Adrenal gland (tissue), 12 donors: ENCODE results near the gene KIAA0753. TPM values are rescaled to one million over a fixed set of nuclear protein-coding genes. Genes with fewer than 3 reads are reported as not detected.

ENCODE experiments used
- DNase-seq, 7 donors: peaks; one replicate each; pipeline ENCODE4 v3.0.0-alpha.2; 2019 to 2020
- H3K27ac ChIP-seq, 5 donors: fragments of 200-600 bp; sonication (generic) in 4 of 5; 1 replicate in 3 of 5; 2 replicates in 2 of 5; pipeline versions ENCODE4 v1.5.1 to v1.8.0; 2016 to 2020; ENCODE audit warnings: mild to moderate bottlenecking in 1 of 5
- H3K27me3 ChIP-seq: fragments of 200-600 bp; 2 replicates; pipeline ENCODE4 v1.8.0; 2021
- H3K36me3 ChIP-seq, 2 donors: fragments of 200-600 bp; replicated peaks in 1 of 2; 1 replicate in 1 of 2; 2 replicates in 1 of 2; pipeline versions ENCODE4 v1.5.1 to v1.8.0; 2018 to 2022
- H3K4me1 ChIP-seq, 2 donors: fragments of 200-600 bp; replicated peaks in 1 of 2; 1 replicate in 1 of 2; 2 replicates in 1 of 2; pipeline versions ENCODE4 v1.5.1 to v1.8.0; 2018 to 2021
- H3K4me3 ChIP-seq, 4 donors: fragments of 200-600 bp; sonication (generic) in 3 of 4; one replicate each; pipeline ENCODE4 v1.5.1; 2016 to 2018
- H3K9me3 ChIP-seq, 3 donors: fragments of 200-600 bp; sonication (generic) in 1 of 3; replicated peaks in 1 of 3; 1 replicate in 2 of 3; 2 replicates in 1 of 3; pipeline versions ENCODE4 v1.5.1 to v1.8.0; 2016 to 2021
- POLR2A ChIP-seq, 2 donors: fragments of 450-650 bp; IDR thresholded peaks; one replicate each; pipeline ENCODE4 v1.6.1; 2017; ENCODE audit warnings: antibody characterized with exemption in 2 of 2, mild to moderate bottlenecking in 2 of 2, moderate library complexity in 1 of 2
- WGBS, 4 donors: extraction: QIAGEN DNeasy Blood & Tissue Kit in 2 of 4; methylation state at CpG; one replicate each; pipeline versions ENCODE4 v1.1.5 to v1.1.7; 2013 to 2017; 5-methylcytosine and 5-hydroxymethylcytosine counted together
- intact Hi-C, 2 donors: fragments of 100-400 bp; cut with DNase I; formaldehyde crosslinking; loops; one replicate each; pipeline versions ENCODE4 v1.14.1 to v1.15.0; 2022 to 2023
- polyA plus RNA-seq, 3 donors: library from polyadenylated mRNA; stranded (reverse); fragments of 200-250 nt in 2 of 3; fragments of 350-450 nt in 1 of 3; fragmentation: Illumina TruSeq in 1 of 3; extraction: RNeasy Lipid Tissue Mini Kit (QIAGEN cat#74804) in 1 of 3; gene quantifications; one replicate each; pipeline ENCODE4 v1.2.3, GENCODE V29; 2013 to 2014
- total RNA-seq, 9 donors: library from RNA; depleted of rRNA in 4 of 9; stranded (reverse); fragments of >200 nt in 4 of 9; fragments of 120-200 nt in 1 of 9; fragmentation: NEBNext Ultra II Directional in 1 of 9; extraction: Animal tissue kit (Norgen Biotek cat#: 25700) in 1 of 9; gene quantifications; one replicate each; pipeline versions ENCODE4 v1.1.0 to v1.2.4, GENCODE V29; 2013 to 2023
- TF ChIP-seq, protein P1 (sequence below), 6 experiments: fragments of 450-650 bp in 4 of 6; fragments of 200-600 bp in 2 of 6; sonication (generic) in 1 of 6; IDR thresholded peaks; 1 replicate in 5 of 6; 2 replicates in 1 of 6; pipeline versions ENCODE4 v1.5.1 to v1.8.0; 2016 to 2021; ENCODE audit warnings: antibody characterized with exemption in 6 of 6, mild to moderate bottlenecking in 2 of 6, moderate library complexity in 1 of 6
- donor health status: healthy with polysubstance abuse.
- donor health status: Bipolar disorder and iron deficiency.
- donor health status: DM: yes; HTN: yes; CAD: no.
- donor health status: DM: no; HTN: no; CAD: no.
- donor health status: DM: no; HTN: no; CAD: no.
- donor health status: DM: yes; HTN: yes; CAD: no.

KIAA0753 gene
- total and polyA plus RNA-seq, 12 donors, result 5.1 to 21.8 (median 13.1) TPM

DNA sequence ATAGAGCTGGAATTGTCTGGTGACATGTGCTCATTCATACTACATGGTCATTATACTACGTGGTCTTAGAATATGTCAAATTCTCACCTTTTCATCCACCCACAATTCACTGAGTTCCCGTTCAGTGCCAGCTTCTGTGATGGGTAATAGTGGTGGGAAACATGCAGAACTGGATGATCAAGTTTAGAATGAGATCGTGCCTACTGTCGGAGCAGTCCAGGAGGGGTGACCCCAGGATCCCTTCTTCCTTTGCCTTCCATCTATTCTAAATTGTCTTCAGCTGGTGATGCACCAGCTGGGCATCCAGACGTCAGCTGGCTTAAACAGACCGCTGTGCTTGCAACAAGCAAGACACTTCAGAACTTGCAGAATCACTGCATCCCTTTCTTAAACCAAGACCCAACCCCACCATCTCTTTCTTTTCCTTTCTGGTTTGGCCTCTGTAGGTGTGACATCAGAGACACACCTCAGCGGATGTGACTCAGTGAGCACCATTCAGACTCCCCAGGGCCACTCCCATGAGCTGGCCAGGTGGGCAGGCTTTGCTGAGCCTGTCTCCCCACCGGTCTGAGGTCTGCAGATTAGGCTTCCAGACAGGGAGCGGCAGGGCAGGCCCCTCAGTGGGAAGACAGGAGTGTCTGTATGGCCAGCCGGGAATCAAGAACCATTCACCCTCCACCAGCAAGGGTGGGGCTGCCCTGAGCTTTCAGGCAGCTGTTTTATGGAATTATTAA, 29.1 kb upstream of the KIAA0753 start:
- H3K27me3 ChIP-seq, result no peaks in the 10 kb centered on the region
- H3K4me3 ChIP-seq, result no peak overlapping the region
- H3K36me3 ChIP-seq, result no peaks in the 10 kb centered on the region
- no peak for DNase-seq
- H3K4me1 ChIP-seq, result no peaks in the 10 kb centered on the region
- WGBS, 4 donors, result 85 to 88% (median 87%) methylated on average over 8 to 10 of the region's 10 CpGs
- H3K9me3 ChIP-seq, result no peaks in the 10 kb centered on the region
- no peak overlapping the region for H3K27ac ChIP-seq
- TF ChIP-seq, protein P1, sequence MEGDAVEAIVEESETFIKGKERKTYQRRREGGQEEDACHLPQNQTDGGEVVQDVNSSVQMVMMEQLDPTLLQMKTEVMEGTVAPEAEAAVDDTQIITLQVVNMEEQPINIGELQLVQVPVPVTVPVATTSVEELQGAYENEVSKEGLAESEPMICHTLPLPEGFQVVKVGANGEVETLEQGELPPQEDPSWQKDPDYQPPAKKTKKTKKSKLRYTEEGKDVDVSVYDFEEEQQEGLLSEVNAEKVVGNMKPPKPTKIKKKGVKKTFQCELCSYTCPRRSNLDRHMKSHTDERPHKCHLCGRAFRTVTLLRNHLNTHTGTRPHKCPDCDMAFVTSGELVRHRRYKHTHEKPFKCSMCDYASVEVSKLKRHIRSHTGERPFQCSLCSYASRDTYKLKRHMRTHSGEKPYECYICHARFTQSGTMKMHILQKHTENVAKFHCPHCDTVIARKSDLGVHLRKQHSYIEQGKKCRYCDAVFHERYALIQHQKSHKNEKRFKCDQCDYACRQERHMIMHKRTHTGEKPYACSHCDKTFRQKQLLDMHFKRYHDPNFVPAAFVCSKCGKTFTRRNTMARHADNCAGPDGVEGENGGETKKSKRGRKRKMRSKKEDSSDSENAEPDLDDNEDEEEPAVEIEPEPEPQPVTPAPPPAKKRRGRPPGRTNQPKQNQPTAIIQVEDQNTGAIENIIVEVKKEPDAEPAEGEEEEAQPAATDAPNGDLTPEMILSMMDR (IDR thresholded peaks at IDR 0.05), result no peak
- no peak for TF ChIP-seq POLR2A (IDR thresholded peaks at IDR 0.05)
- intact Hi-C loops, result loop anchor here (5.0 to 10.0 kb wide), 4 partner anchors 105 to 335 kb away; partner anchors contain the start of gene FBXO39 (in 1 of the 2)

DNA sequence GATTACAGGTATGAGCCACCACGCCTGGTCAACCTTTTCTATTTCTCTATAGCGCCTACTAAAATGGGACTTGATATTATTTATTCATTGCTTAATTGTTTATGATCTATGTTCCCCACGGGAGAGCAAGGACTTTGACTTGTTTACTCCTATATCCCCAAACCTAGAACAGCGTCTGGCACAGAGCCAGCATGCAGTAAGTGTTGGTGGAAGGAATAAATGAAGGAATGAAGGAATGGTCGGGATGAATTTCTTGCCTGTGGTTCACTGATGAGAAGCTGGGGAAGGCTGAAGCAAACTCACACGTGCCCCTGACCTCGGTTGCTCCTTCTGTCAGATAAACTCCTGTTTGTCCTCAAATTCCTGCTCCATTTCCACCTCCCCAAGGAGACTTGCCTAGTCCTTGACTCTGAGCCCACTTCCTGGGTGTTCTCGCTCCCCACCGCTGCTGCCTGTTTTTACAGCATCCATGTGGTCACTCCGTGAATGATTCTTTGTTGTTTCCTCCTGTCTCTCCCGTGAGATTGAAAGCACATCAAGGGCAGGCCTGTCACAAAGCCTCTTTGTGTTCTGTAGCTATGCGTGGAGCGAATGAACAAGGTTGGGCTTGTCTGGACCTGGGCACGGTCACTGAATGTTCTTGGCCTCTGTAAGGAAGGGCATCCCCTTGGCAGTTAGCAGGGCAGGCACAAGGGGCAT, 28.4 kb upstream of the KIAA0753 start:
- 58 to 62% (median 60%) methylated on average over 11 to 14 of the region's 14 CpGs for WGBS, 4 donors
- DNase-seq, result no peak
- Histone ChIP-seq H3K4me3 (no peak overlapping the region), H3K27me3 (no peaks in the 10 kb centered on the region), H3K9me3 (no peaks in the 10 kb centered on the region), H3K36me3 (no peaks in the 10 kb centered on the region), H3K27ac (no peak overlapping the region), H3K4me1 (no peaks in the 10 kb centered on the region)
- intact Hi-C loops, result loop anchor here (5.0 to 10.0 kb wide), 4 partner anchors 106 to 336 kb away; partner anchors contain the start of gene FBXO39 (in 1 of the 2)
- TF ChIP-seq, protein P1 (IDR thresholded peaks at IDR 0.05), result no peak
- no peak for TF ChIP-seq POLR2A (IDR thresholded peaks at IDR 0.05)

- H3K9me3 ChIP-seq, result no peaks in the 10 kb centered on the region
- no peak overlapping the region for H3K4me3 ChIP-seq
- DNase-seq, result no peak
- no peaks in the 10 kb centered on the region for H3K4me1 ChIP-seq
- no peak overlapping the region for H3K27ac ChIP-seq
- H3K36me3 ChIP-seq, result no peaks in the 10 kb centered on the region
- TF ChIP-seq, protein P1 (IDR thresholded peaks at IDR 0.05), result no peak
- TF ChIP-seq POLR2A (IDR thresholded peaks at IDR 0.05), result no peak
- no peaks in the 10 kb centered on the region for H3K27me3 ChIP-seq
- intact Hi-C loops, result loop anchor here (5.0 to 10.0 kb wide), 4 partner anchors 107 to 337 kb away; partner anchors contain the start of gene FBXO39 (in 1 of the 2)
- WGBS, 4 donors, result 78 to 86% (median 82%) methylated on average over 17 of the region's 17 CpGs
Measured at GRCh38 chr17:6668219-6668618, 27.7 kb upstream of the KIAA0753 start.

DNA sequence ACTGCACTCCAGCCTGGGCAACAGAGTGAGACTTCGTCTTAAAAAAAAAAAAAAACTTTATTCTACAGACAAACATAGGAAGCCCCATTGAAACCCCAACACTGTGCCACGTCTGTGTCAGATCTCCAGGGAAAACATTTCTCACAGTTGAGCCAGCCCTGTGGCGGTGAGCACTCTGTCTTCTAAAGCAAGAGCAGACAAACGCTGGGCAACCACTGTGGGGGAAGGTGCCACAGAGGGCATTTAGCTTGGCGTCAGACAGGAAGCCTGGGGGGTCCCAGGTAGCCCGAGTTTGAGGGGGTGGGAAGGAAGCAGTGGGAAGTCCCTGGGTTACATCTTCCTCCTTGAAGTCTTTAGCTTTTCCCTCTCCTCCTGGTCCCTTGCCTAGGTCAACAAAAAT, 27.0 kb upstream of the KIAA0753 start:
- TF ChIP-seq, protein P1 (IDR thresholded peaks at IDR 0.05), result no peak
- no peak for TF ChIP-seq POLR2A (IDR thresholded peaks at IDR 0.05)
- H3K4me1 ChIP-seq, result no peaks in the 10 kb centered on the region
- H3K27me3 ChIP-seq, result no peaks in the 10 kb centered on the region
- no peak overlapping the region for H3K27ac ChIP-seq
- 40 to 62% (median 54%) methylated on average over 6 of the region's 6 CpGs for WGBS, 4 donors
- intact Hi-C loops, result loop anchor here (5.0 to 10.0 kb wide), 4 partner anchors 107 to 337 kb away; partner anchors contain the start of gene FBXO39 (in 1 of the 2)
- H3K4me3 ChIP-seq, result no peak overlapping the region
- no peaks in the 10 kb centered on the region for H3K36me3 ChIP-seq
- DNase-seq, result no peak
- H3K9me3 ChIP-seq, result no peaks in the 10 kb centered on the region
